SK-N-SH treated with all-trans-retinoic acid at 6 μM for 48 hours (cell line): ENCODE measurements around the gene SYNRG.

Experiments used
- PPARA ChIP-seq: fragments of 250-450 bp; sonication (Bioruptor Pico); IDR thresholded peaks from 2 replicates; pipeline ENCODE4 v1.5.0; 2020; ENCODE audit warnings: mild to moderate bottlenecking, borderline replicate concordance
- ZC3H10 ChIP-seq: fragments of 250-450 bp; sonication (Bioruptor Pico); IDR thresholded peaks from 2 replicates; pipeline ENCODE4 v1.5.1; 2021; ENCODE audit warnings: mild to moderate bottlenecking, moderate library complexity
- TF ChIP-seq, protein P1 (sequence below): fragments of 250-450 bp; sonication (Bioruptor Pico); IDR thresholded peaks from 2 replicates; pipeline ENCODE4 v1.8.0; 2020; ENCODE audit warnings: mild to moderate bottlenecking, moderate library complexity, borderline replicate concordance
- TF ChIP-seq, protein P2 (sequence below): fragments of 250-450 bp; sonication (Bioruptor Pico); IDR thresholded peaks from 2 replicates; pipeline ENCODE4 v1.5.1; 2020; ENCODE audit warnings: low read depth, mild to moderate bottlenecking, moderate library complexity

DNA sequence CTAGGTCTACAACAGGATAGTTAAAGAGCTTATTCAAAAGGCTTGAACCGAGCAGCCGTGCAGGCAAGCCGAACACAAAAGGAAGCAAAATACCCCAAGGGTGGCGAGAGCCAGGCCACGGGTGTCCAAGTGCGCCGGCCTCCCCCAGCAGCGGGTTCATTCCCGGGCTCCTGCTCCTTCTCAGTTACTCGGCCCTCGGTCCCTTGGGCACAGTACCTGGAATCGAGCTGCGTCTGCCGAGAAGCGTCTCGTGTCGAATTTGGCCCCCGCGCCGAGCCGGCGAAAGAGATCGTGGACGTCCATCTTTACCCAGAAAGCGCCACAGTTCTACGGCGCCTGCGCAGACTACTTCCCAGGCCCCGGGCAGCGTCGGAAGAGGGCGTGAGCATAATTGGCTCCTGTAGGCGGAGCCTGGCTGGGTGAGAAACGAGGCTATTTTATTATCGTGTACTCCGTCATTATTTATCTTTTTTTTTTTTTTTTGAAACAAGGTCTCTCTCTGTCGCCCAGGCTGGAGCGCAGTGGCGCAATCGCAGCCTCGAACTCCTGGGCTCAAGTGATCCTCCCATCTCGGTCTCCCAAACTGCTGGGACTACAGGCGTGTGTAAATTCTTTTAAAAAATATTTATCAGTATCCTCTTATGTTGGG lies 34.0 kb upstream of the SYNRG start, which contains the start of gene DDX52:
- TF ChIP-seq ZC3H10 (CRISPR knock-in tag) (no peak), PPARA (no peak)
- TF ChIP-seq, protein P1, sequence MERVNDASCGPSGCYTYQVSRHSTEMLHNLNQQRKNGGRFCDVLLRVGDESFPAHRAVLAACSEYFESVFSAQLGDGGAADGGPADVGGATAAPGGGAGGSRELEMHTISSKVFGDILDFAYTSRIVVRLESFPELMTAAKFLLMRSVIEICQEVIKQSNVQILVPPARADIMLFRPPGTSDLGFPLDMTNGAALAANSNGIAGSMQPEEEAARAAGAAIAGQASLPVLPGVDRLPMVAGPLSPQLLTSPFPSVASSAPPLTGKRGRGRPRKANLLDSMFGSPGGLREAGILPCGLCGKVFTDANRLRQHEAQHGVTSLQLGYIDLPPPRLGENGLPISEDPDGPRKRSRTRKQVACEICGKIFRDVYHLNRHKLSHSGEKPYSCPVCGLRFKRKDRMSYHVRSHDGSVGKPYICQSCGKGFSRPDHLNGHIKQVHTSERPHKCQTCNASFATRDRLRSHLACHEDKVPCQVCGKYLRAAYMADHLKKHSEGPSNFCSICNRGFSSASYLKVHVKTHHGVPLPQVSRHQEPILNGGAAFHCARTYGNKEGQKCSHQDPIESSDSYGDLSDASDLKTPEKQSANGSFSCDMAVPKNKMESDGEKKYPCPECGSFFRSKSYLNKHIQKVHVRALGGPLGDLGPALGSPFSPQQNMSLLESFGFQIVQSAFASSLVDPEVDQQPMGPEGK (CRISPR knock-in tag) = no peak
- TF ChIP-seq, protein P2, sequence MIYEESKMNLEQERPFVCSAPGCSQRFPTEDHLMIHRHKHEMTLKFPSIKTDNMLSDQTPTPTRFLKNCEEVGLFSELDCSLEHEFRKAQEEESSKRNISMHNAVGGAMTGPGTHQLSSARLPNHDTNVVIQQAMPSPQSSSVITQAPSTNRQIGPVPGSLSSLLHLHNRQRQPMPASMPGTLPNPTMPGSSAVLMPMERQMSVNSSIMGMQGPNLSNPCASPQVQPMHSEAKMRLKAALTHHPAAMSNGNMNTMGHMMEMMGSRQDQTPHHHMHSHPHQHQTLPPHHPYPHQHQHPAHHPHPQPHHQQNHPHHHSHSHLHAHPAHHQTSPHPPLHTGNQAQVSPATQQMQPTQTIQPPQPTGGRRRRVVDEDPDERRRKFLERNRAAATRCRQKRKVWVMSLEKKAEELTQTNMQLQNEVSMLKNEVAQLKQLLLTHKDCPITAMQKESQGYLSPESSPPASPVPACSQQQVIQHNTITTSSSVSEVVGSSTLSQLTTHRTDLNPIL (CRISPR knock-in tag) = no peak
